ENCODE data around the gene GABBR1. TPM values are rescaled to one million over a fixed set of nuclear protein-coding genes. Genes with fewer than 3 reads are reported as not detected.

GABBR1 gene
- total and polyA plus RNA-seq, 2 of the 13 experiments (the other 11 are each of a cell fraction or from before 2014, with no cell fraction given), result 0.07 to 0.37 TPM

- TF ChIP-seq ZNF44 (CRISPR knock-in tag; IDR thresholded peaks at IDR 0.05), result no peak
- no peak for TF ChIP-seq SCMH1 (CRISPR knock-in tag; IDR thresholded peaks at IDR 0.05; ENCODE audit: borderline replicate concordance)
- TF ChIP-seq USF2 (IDR thresholded peaks at IDR 0.05; ENCODE audit: low read depth, low read length), result no peak
- no peak for TF ChIP-seq USF2 (CRISPR knock-in tag; IDR thresholded peaks at IDR 0.05; ENCODE audit: borderline replicate concordance)
- TF ChIP-seq NCOA2 (CRISPR knock-in tag; IDR thresholded peaks at IDR 0.05), result peak; percentile 76; the same call in 1 of the 2 replicates
- TF ChIP-seq NCOA1 (CRISPR knock-in tag; IDR thresholded peaks at IDR 0.05), result no peak
- TF ChIP-seq ARNTL (CRISPR knock-in tag; IDR thresholded peaks at IDR 0.05), result no peak
- TF ChIP-seq CREM (IDR thresholded peaks at IDR 0.05), result peak; percentile 64
- no peak for TF ChIP-seq CREM (CRISPR knock-in tag; IDR thresholded peaks at IDR 0.05)
- no peak for TF ChIP-seq ZNF18 (CRISPR knock-in tag; IDR thresholded peaks at IDR 0.05; ENCODE audit: insufficient replicate concordance)
- TF ChIP-seq CENPBD1 (CRISPR knock-in tag; IDR thresholded peaks at IDR 0.05; ENCODE audit: borderline replicate concordance, low read depth), result no peak
- peak; percentile 80 for TF ChIP-seq HNF4A (CRISPR knock-in tag; IDR thresholded peaks at IDR 0.05)
- TF ChIP-seq EP300 (IDR thresholded peaks at IDR 0.05; ENCODE audit: low read depth in 2 of 2, low read length in 2 of 2), result 0 out of 4 replicates have a peak, but pooled peaks of 1 of the 2 experiments have one; percentile 34
- TF ChIP-seq EP300 (CRISPR knock-in tag; IDR thresholded peaks at IDR 0.05; ENCODE audit: borderline replicate concordance), result peak; percentile 29; the same call in 1 of the 2 replicates
- no peak for TF ChIP-seq PPARG (CRISPR knock-in tag; conservative IDR thresholded peaks at IDR 0.05)
- no peak for TF ChIP-seq ZNF530 (CRISPR knock-in tag; IDR thresholded peaks at IDR 0.05; ENCODE audit: low read depth)
- TF ChIP-seq TFAP4 (IDR thresholded peaks at IDR 0.05; ENCODE audit: borderline replicate concordance, low read depth), result 0 out of 2 replicates have a peak, but pooled peaks have one; percentile 13
Observed at GRCh38 chr6:29561091-29561490, 71.9 kb downstream of the GABBR1 start (continued).
